ENCODE results near the gene ARID3B.
"Not testable (repeated sequence)": the region's sequence is repeated elsewhere in the genome, so short reads cannot be mapped to it uniquely, and the experiment has no call there.

The ARID3B gene

GRCh38 chr15:74621546-74621920 lies 80.5 kb downstream of the ARID3B start:
- no peak for DNase-seq (ENCODE audit: low read depth)

- no peak for DNase-seq (ENCODE audit: low read depth)
Observed at GRCh38 chr15:74621936-74622335, 80.9 kb downstream of the ARID3B start.

GRCh38 chr15:74622758-74623157 lies 81.7 kb downstream of the ARID3B start:
- DNase-seq (ENCODE audit: low read depth) = no peak

GRCh38 chr15:74624020-74624602 lies 83.1 kb downstream of the ARID3B start:
- DNase-seq (ENCODE audit: low read depth) = no peak

GRCh38 chr15:74625693-74626092 lies 84.7 kb downstream of the ARID3B start:
- no peak for DNase-seq (ENCODE audit: low read depth)

GRCh38 chr15:74626336-74626735 lies 85.3 kb downstream of the ARID3B start:
- DNase-seq (ENCODE audit: low read depth) = no peak

- no peak for DNase-seq (ENCODE audit: low read depth)
Observed at GRCh38 chr15:74626752-74627692, 86.0 kb downstream of the ARID3B start.

DNA sequence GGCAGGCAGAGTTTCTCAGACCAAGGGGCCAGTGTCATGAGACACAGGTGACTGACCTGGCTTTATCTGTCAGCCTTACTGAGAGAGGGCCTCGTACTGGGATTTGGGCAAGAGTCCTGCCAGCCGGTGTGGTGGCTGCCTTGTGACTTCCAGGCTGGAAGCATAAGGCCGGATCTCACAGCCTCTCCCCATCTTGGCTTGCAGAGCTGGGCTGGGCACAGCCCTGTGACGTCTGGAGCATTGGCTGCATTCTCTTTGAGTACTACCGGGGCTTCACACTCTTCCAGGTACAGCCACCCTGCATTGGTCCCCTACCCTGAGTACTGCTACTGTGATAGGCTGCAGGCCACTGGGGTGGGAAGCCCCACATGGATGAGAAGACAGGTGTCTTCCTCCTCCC lies 86.7 kb downstream of the ARID3B start:
- no peak for DNase-seq (ENCODE audit: low read depth)

- DNase-seq (ENCODE audit: low read depth) = no peak
Observed at GRCh38 chr15:74628199-74628598, 87.2 kb downstream of the ARID3B start.

DNA sequence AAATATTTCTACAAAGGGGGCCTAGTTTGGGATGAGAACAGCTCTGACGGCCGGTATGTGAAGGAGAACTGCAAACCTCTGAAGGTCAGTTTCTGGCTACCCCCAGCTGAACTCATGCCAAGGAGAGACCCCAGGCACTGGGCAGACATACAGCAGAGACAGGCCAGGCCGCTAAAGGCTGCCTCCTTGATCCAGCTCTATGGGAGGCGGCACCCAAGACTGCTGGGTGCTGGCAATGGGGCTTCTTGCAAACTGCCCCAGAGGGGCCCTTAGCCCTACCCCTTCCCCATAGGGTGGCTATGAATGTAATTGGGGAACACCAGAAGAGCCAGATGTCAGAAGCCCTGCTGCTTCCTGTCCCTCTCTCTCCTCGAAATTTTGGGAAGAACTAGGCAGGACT lies 87.9 kb downstream of the ARID3B start:
- no peak for DNase-seq (ENCODE audit: low read depth)

- DNase-seq (ENCODE audit: low read depth) = not testable (repeated sequence)
Observed at GRCh38 chr15:74629696-74630095, 88.7 kb downstream of the ARID3B start.

DNA sequence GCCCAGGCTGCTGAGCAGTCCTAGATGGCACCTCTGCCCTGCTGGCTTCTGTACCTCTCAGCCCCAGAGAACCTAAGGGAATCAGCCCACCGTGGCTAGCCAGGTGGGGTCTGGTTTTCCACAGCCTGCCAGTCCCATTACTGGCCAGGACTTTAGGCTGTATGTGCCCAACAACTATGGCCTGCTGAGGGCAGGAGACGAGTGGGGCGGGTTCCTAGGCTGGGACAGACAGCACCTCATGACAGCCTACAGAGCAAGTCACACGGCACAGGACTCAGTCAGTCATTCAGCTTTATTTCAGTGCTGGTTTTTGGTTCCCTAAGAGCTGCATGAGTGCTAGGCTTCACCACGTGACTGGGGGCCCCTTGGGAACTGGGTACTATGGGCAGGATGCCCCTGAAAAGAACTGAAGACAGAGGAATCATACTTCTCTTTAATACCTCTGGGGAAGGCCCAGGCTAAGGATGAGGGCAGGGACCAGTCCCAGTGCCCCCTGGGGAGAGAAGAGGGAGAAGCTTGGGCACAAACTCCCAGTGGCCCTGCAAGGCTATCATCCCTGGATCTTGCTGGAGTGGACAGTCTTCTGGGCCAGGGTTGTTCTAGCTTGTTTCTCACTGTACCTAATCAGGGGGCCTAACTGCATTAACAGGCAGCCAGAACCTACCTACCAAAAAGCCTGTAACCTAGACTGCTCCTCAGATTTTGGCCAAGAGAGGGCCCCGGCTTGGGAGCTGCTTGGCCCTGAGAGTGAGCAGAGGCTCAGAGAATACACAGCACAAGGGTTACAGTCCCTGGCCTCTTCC lies 89.5 kb downstream of the ARID3B start:
- DNase-seq (ENCODE audit: low read depth) = no peak

DNA sequence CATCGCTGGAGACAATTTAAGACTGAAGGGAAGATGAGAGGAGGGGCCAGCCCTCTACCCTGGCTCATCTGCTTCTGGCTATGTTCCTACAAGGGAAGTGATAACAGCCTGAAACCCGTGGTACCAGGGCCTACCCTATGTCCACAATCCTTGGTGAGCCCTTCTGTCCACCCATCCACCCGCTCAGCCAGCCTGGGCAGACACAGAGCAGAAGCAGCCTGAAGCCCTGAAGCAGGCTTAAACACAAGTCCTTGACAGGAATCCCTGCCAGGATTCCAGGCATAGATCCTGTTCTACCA lies 90.0 kb downstream of the ARID3B start:
- no peak for DNase-seq (ENCODE audit: low read depth)

- no peak for DNase-seq (ENCODE audit: low read depth)
Observed at GRCh38 chr15:74631408-74631807, 90.4 kb downstream of the ARID3B start.

- peak; percentile 46 for DNase-seq (ENCODE audit: low read depth)
Observed at GRCh38 chr15:74631935-74632560, 91.0 kb downstream of the ARID3B start.

DNA sequence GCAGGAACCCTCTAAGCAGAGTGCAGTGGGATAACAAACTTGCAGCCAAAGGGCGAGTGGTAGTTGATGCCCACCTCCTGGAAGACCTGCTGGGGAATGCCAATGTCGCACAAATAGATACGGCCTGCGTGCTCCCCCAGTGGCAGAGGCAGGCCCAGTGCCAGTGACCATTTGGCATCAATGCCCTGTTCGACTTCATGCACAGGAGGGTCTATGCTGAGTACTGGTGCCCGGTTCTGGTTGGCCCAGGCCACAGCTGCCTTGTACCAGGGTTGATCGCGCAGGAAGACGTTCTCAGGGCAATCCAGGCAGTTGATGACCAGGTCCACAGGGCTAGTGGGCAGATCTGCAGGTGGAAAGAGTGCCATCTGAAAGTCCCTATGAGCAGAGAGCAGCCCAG lies 91.6 kb downstream of the ARID3B start:
- no peak for DNase-seq (ENCODE audit: low read depth)

DNA sequence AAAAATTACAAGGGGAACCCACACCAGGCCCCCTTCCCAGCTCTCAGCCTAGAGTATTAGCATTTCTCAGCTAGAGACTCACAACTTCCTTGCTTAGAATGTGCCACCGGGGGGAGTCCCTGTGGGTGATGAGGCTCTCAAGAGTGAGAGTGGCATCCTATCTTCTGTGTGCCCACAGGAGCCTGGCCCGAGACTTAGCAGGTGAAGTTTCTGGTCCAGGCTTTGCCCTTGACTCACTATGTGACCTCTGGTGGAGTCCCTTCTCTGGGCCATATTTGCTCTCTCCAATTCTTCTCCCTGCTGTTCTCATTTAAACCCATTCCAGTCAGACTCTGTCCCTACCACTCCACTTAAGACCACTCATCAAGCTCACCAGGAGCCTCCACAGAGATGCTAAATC lies 92.8 kb downstream of the ARID3B start:
- DNase-seq (ENCODE audit: low read depth) = no peak

- DNase-seq (ENCODE audit: low read depth) = peak; percentile 57
Observed at GRCh38 chr15:74635228-74635627, 94.2 kb downstream of the ARID3B start.

- DNase-seq (ENCODE audit: low read depth) = no peak
Observed at GRCh38 chr15:74636984-74637383, 96.0 kb downstream of the ARID3B start.

GRCh38 chr15:74641151-74641550 lies 100.1 kb downstream of the ARID3B start:
- DNase-seq (ENCODE audit: low read depth) = no peak

DNA sequence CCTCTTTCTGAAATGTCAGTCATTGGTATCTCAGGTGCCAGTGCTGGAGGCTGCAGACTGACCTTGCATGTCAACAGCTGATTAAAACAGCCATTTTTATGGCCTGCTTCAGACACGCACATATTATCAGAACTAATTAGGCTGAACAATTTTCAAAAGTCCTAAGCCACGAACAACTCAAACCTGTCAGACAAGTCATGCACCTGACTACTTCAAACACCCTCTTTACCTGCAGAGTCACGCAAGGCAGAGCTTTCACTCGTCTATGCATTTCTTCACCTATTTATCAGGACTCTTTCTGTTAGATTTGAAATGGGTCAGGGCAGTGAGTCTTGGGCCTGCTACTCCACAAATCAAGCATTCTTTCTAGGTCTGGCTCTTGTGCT lies 101.3 kb downstream of the ARID3B start:
- no peak for DNase-seq (ENCODE audit: low read depth)
